SK-N-SH treated with all-trans-retinoic acid at 6 μM for 48 hours (cell line): ENCODE results near the gene MCUB.
"Not testable (repeated sequence)": the region's sequence is repeated elsewhere in the genome, so short reads cannot be mapped to it uniquely, and the experiment has no call there.

Experiments used
- ATAC-seq: fragments of 200-7000 bp; cut with Tn5 transposase; 3 replicates; pipeline ENCODE4 v1.9.1; 2020; ENCODE audit warnings: mild to moderate bottlenecking, moderate library complexity
- ARNTL ChIP-seq: fragments of 450-650 bp; formaldehyde crosslinking; IDR thresholded peaks from 2 replicates; pipeline ENCODE4 v1.5.0; 2020; ENCODE audit warnings: low read depth, mild to moderate bottlenecking, moderate library complexity, borderline replicate concordance
- BACH2 ChIP-seq: fragments of 250-450 bp; sonication (Bioruptor Pico); IDR thresholded peaks from 2 replicates; pipeline ENCODE4 v1.9.0; 2021; ENCODE audit warnings: mild to moderate bottlenecking, borderline replicate concordance
- CSDC2 ChIP-seq: fragments of 250-450 bp; sonication (Bioruptor Pico); IDR thresholded peaks from 2 replicates; pipeline ENCODE4 v1.5.0; 2020; ENCODE audit warnings: mild to moderate bottlenecking, moderate library complexity
- ESRRG ChIP-seq: fragments of 250-450 bp; sonication (Bioruptor Pico); IDR thresholded peaks from 2 replicates; pipeline ENCODE4 v1.6.1; 2021; ENCODE audit warnings: mild to moderate bottlenecking
- GLIS3 ChIP-seq: fragments of 250-450 bp; sonication (Bioruptor Pico); IDR thresholded peaks from 2 replicates; pipeline ENCODE4 v1.5.0; 2020; ENCODE audit warnings: mild to moderate bottlenecking, moderate library complexity
- ISL1 ChIP-seq: fragments of 250-450 bp; sonication (Bioruptor Pico); IDR thresholded peaks from 2 replicates; pipeline ENCODE4 v2.1.2; 2022; ENCODE audit warnings: mild to moderate bottlenecking, moderate library complexity
- OSR1 ChIP-seq: fragments of 250-450 bp; sonication (Bioruptor Pico); IDR thresholded peaks from 2 replicates; pipeline ENCODE4 v1.8.0; 2022; ENCODE audit warnings: moderate library complexity, mild to moderate bottlenecking, inconsistent platforms
- PPARA ChIP-seq: fragments of 250-450 bp; sonication (Bioruptor Pico); IDR thresholded peaks from 2 replicates; pipeline ENCODE4 v1.5.0; 2020; ENCODE audit warnings: mild to moderate bottlenecking, borderline replicate concordance
- RARB ChIP-seq: fragments of 250-450 bp; sonication (Bioruptor Pico); IDR thresholded peaks from 2 replicates; pipeline ENCODE4 v1.8.0; 2021; ENCODE audit warnings: mild to moderate bottlenecking, moderate library complexity
- SNAI2 ChIP-seq: fragments of 250-450 bp; sonication (Bioruptor Pico); IDR thresholded peaks from 2 replicates; pipeline ENCODE4 v1.5.0; 2020; ENCODE audit warnings: mild to moderate bottlenecking, moderate library complexity
- TCF4 ChIP-seq: fragments of 250-450 bp; sonication (Bioruptor Pico); IDR thresholded peaks from 2 replicates; pipeline ENCODE4 v1.8.0; 2021; ENCODE audit warnings: mild to moderate bottlenecking, moderate library complexity, borderline replicate concordance
- TOX ChIP-seq: fragments of 250-450 bp; sonication (Bioruptor Pico); IDR thresholded peaks from 2 replicates; pipeline ENCODE4 v1.8.0; 2021; ENCODE audit warnings: mild to moderate bottlenecking, moderate library complexity, borderline replicate concordance
- ZC3H10 ChIP-seq: fragments of 250-450 bp; sonication (Bioruptor Pico); IDR thresholded peaks from 2 replicates; pipeline ENCODE4 v1.5.1; 2021; ENCODE audit warnings: mild to moderate bottlenecking, moderate library complexity
- ZFP3 ChIP-seq: fragments of 250-450 bp; sonication (Bioruptor Pico); IDR thresholded peaks from 2 replicates; pipeline ENCODE4 v1.5.0; 2020; ENCODE audit warnings: mild to moderate bottlenecking, moderate library complexity
- ZFP30 ChIP-seq: fragments of 450-650 bp; formaldehyde crosslinking; IDR thresholded peaks from 2 replicates; pipeline ENCODE4 v1.5.0; 2022; ENCODE audit warnings: mild to moderate bottlenecking, moderate library complexity
- ZNF8 ChIP-seq: fragments of 450-650 bp; formaldehyde crosslinking; IDR thresholded peaks from 2 replicates; pipeline ENCODE4 v1.5.0; 2020; ENCODE audit warnings: mild to moderate bottlenecking, moderate library complexity
- TF ChIP-seq, protein P1 (sequence below): fragments of 250-450 bp; sonication (Bioruptor Pico); IDR thresholded peaks from 2 replicates; pipeline ENCODE4 v1.8.0; 2021; ENCODE audit warnings: low read depth, mild to moderate bottlenecking, moderate library complexity, borderline replicate concordance
- TF ChIP-seq, protein P2 (sequence below): fragments of 250-450 bp; sonication (Bioruptor Pico); IDR thresholded peaks from 2 replicates; pipeline ENCODE4 v1.5.0; 2020; ENCODE audit warnings: mild to moderate bottlenecking, moderate library complexity
- TF ChIP-seq, protein P3 (sequence below): fragments of 250-450 bp; sonication (Bioruptor Pico); IDR thresholded peaks from 2 replicates; pipeline ENCODE4 v1.8.0; 2020; ENCODE audit warnings: mild to moderate bottlenecking, moderate library complexity, borderline replicate concordance
- TF ChIP-seq, protein P4 (sequence below): fragments of 250-450 bp; sonication (Bioruptor Pico); IDR thresholded peaks from 2 replicates; pipeline ENCODE4 v1.5.1; 2021; ENCODE audit warnings: mild to moderate bottlenecking, moderate library complexity

The MCUB gene

DNA sequence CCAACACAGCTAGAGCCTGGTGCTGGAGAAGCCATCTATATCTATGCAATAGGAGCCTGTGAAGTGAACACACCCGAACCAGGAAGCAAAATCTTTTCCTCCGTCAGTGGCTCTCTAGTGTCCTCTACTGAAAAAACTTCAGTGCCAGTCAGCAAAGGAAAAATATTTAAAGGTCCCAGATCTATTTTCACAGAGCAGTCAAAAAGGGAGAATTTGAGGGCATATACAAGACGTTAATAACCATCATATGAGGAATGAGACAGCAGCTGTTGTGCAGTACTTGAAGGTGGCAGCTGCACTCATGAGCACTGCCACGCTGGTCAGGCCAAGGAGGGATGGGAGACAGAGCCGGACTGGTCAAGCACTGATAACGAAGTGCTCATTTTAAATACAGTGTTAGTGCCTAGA, 14.4 kb downstream of the MCUB start (continued):
- TF ChIP-seq, protein P1, sequence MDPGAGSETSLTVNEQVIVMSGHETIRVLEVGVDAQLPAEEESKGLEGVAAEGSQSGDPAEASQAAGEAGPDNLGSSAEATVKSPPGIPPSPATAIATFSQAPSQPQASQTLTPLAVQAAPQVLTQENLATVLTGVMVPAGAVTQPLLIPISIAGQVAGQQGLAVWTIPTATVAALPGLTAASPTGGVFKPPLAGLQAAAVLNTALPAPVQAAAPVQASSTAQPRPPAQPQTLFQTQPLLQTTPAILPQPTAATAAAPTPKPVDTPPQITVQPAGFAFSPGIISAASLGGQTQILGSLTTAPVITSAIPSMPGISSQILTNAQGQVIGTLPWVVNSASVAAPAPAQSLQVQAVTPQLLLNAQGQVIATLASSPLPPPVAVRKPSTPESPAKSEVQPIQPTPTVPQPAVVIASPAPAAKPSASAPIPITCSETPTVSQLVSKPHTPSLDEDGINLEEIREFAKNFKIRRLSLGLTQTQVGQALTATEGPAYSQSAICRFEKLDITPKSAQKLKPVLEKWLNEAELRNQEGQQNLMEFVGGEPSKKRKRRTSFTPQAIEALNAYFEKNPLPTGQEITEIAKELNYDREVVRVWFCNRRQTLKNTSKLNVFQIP (CRISPR knock-in tag), result no peak
- TF ChIP-seq ZC3H10 (CRISPR knock-in tag) (no peak), ISL1 (no peak), ZFP3 (CRISPR knock-in tag) (no peak), PPARA (CRISPR knock-in tag) (no peak)

DNA sequence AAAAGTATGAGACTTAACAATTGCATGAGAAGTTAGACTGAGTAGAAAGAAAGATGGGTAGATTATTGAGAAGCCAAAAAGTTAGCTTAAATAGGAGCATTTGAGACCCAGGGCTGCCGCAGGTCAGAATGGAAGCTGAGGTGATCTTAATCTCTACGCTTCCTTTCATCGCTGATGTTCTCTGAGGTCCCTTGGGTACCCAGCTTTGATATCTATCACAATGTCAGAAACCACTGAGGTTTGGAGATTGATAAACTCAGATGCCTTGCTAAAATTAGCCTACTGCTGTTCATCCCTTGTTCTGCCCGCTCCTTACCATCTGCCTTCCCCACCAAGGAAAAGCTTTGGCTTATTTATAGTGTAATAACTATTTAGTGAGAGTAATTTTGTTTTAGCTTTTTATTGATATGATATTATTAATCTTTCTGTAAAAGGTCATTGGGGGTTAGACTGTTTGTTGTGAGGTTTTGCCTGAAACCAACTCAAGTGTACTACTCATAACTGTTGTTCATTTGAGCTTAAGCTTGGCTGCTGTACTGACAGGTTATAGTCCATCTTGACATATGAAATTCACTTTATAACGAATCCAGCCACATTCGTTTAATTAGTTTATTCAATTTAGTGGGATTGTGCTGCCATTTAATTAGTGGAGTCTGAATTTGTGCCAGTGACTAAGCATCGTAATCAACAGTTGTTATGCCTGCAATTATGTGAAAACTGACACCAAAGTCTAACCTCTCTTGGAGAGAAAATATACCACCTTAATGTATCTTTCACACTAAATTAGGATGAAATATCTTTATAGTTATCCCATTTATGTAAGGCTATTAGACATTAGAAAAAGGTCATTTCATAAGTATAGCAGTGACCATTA, 15.1 kb downstream of the MCUB start:
- no peak for ATAC-seq
- TF ChIP-seq TCF4 (CRISPR knock-in tag) (no peak), ZFP3 (CRISPR knock-in tag) (no peak), RARB (CRISPR knock-in tag) (no peak), ZC3H10 (CRISPR knock-in tag) (no peak), GLIS3 (CRISPR knock-in tag) (no peak), OSR1 (CRISPR knock-in tag) (no peak), SNAI2 (no peak), PPARA (CRISPR knock-in tag) (no peak), ESRRG (no peak), TOX (CRISPR knock-in tag) (no peak), ZNF8 (no peak), BACH2 (CRISPR knock-in tag) (no peak), ZFP30 (CRISPR knock-in tag) (no peak), CSDC2 (CRISPR knock-in tag) (no peak), ARNTL (CRISPR knock-in tag) (no peak)
- TF ChIP-seq, protein P2, sequence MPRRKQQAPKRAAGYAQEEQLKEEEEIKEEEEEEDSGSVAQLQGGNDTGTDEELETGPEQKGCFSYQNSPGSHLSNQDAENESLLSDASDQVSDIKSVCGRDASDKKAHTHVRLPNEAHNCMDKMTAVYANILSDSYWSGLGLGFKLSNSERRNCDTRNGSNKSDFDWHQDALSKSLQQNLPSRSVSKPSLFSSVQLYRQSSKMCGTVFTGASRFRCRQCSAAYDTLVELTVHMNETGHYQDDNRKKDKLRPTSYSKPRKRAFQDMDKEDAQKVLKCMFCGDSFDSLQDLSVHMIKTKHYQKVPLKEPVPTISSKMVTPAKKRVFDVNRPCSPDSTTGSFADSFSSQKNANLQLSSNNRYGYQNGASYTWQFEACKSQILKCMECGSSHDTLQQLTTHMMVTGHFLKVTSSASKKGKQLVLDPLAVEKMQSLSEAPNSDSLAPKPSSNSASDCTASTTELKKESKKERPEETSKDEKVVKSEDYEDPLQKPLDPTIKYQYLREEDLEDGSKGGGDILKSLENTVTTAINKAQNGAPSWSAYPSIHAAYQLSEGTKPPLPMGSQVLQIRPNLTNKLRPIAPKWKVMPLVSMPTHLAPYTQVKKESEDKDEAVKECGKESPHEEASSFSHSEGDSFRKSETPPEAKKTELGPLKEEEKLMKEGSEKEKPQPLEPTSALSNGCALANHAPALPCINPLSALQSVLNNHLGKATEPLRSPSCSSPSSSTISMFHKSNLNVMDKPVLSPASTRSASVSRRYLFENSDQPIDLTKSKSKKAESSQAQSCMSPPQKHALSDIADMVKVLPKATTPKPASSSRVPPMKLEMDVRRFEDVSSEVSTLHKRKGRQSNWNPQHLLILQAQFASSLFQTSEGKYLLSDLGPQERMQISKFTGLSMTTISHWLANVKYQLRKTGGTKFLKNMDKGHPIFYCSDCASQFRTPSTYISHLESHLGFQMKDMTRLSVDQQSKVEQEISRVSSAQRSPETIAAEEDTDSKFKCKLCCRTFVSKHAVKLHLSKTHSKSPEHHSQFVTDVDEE (CRISPR knock-in tag), result no peak
- TF ChIP-seq, protein P3, sequence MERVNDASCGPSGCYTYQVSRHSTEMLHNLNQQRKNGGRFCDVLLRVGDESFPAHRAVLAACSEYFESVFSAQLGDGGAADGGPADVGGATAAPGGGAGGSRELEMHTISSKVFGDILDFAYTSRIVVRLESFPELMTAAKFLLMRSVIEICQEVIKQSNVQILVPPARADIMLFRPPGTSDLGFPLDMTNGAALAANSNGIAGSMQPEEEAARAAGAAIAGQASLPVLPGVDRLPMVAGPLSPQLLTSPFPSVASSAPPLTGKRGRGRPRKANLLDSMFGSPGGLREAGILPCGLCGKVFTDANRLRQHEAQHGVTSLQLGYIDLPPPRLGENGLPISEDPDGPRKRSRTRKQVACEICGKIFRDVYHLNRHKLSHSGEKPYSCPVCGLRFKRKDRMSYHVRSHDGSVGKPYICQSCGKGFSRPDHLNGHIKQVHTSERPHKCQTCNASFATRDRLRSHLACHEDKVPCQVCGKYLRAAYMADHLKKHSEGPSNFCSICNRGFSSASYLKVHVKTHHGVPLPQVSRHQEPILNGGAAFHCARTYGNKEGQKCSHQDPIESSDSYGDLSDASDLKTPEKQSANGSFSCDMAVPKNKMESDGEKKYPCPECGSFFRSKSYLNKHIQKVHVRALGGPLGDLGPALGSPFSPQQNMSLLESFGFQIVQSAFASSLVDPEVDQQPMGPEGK (CRISPR knock-in tag), result no peak
- TF ChIP-seq, protein P4, sequence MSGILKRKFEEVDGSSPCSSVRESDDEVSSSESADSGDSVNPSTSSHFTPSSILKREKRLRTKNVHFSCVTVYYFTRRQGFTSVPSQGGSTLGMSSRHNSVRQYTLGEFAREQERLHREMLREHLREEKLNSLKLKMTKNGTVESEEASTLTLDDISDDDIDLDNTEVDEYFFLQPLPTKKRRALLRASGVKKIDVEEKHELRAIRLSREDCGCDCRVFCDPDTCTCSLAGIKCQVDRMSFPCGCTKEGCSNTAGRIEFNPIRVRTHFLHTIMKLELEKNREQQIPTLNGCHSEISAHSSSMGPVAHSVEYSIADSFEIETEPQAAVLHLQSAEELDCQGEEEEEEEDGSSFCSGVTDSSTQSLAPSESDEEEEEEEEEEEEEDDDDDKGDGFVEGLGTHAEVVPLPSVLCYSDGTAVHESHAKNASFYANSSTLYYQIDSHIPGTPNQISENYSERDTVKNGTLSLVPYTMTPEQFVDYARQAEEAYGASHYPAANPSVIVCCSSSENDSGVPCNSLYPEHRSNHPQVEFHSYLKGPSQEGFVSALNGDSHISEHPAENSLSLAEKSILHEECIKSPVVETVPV (CRISPR knock-in tag), result no peak

DNA sequence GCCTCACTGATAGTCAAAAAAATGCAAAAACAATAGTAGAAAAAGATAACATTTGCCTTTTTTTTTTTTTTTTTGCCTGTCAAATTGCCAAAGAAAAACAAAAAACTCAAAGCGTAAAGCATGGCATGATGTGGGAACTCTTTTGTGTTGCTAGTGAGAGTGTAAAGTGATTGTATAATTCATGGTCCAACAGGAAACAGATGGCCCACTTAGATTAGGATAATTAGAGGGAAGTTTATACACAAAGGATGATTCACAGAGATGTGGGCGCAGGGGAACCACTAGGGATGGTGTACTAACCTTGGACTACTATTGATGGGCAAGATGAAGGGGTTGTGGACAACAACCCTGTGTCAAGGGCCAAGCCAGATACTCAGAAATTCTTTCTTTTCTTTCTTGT, 16.4 kb downstream of the MCUB start:
- TF ChIP-seq ISL1, result no peak; the same call in 1 of the 2 replicates

DNA sequence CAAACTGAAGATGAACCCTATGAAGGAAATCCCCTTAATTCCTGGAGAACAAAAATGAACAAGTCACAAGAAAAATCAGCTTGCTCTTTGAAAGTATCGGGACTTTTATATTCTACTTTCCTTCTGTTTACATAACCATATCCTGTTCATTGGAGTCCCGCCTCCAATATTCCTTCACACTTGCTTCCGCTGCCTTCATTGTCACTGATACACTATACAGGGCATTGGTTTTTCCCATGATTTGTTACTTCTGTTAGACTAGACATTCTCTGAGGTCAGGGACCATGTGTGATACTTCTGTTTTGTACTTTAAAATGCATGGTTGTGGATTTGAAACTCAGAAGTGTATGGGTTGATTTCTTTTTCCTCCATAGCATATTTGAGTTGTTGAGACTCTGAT, 18.8 kb downstream of the MCUB start:
- TF ChIP-seq RARB (CRISPR knock-in tag) (no peak), ZNF8 (no peak)

More for the DNA sequence above, 16.4 kb downstream of the MCUB start:
- no peak for ATAC-seq

DNA sequence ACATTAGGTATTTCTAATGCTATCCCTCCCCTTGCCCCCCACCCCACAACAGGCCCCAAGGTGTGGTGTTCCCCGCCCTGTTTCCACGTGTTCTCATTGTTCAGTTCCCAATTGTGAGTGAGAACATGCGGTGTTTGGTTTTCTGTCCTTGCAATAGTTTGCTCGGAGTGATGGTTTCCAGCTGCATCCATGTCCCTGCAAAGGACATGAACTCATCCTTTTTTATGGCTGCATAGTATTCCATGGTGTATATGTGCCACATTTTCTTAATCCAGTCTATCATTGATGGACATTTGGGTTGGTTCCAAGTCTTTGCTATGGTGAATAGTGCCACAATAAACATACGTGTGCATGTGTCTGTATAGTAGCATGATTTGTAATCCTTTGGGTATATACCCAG, 20.0 kb downstream of the MCUB start:
- ATAC-seq, result not testable (repeated sequence)

More for the DNA sequence above, 18.8 kb downstream of the MCUB start:
- ATAC-seq, result no peak
